ENCODE data around the gene ZNF32.

- TF ChIP-seq POLR2AphosphoS5 (IDR thresholded peaks at IDR 0.05; ENCODE audit: borderline replicate concordance, low read depth, low read length) (no peak), EZH2 (IDR thresholded peaks at IDR 0.05) (no peak)
Observed at GRCh38 chr10:43689007-43689491, 40.4 kb upstream of the ZNF32 start.
